ENCODE measurements around the gene THADA.
A peak's percentile ranks its signal among the peaks of the same experiment; 100 is the strongest.

The THADA gene

GRCh38 chr2:43568228-43568627, 27.6 kb downstream of the THADA start:
- no peak overlapping the region for H3K4me3 ChIP-seq (ENCODE audit: low read length)
- H3K27ac ChIP-seq (ENCODE audit: low read length) = no peak overlapping the region
- H3K4me1 ChIP-seq (ENCODE audit: low read length) = peaks cover 23% of the 10 kb centered on the region
- no peak overlapping the region for H3K9ac ChIP-seq (ENCODE audit: low read length)
- H3K36me3 ChIP-seq (replicated peaks; ENCODE audit: low read depth, low read length) = peaks cover 44% of the 10 kb centered on the region
- no peak for TF ChIP-seq EZH2phosphoT487 (IDR thresholded peaks at IDR 0.05; ENCODE audit: low read depth)
- no peak for TF ChIP-seq CTCF (IDR thresholded peaks at IDR 0.05; ENCODE audit: low read depth, low read length)
- no peaks in the 10 kb centered on the region for H3K79me2 ChIP-seq (ENCODE audit: low read length)
- H3K27me3 ChIP-seq (ENCODE audit: low read depth, low read length) = no peaks in the 10 kb centered on the region
- no peaks in the 10 kb centered on the region for H3K9me3 ChIP-seq (ENCODE audit: insufficient read depth, low read length)
- no peaks in the 10 kb centered on the region for H4K20me1 ChIP-seq (ENCODE audit: insufficient read depth, low read length)
- no peak overlapping the region for H3K4me2 ChIP-seq (ENCODE audit: low read length)
- no peak overlapping the region for H2AFZ ChIP-seq (ENCODE audit: low read depth, low read length)

- Histone ChIP-seq H3K27ac (ENCODE audit: low read length) (peak overlapping the region; percentile 72), H3K4me1 (ENCODE audit: low read length) (peaks cover 23% of the 10 kb centered on the region), H3K27me3 (ENCODE audit: low read depth, low read length) (no peaks in the 10 kb centered on the region), H3K79me2 (ENCODE audit: low read length) (no peaks in the 10 kb centered on the region), H3K36me3 (replicated peaks; ENCODE audit: low read depth, low read length) (peaks cover 33% of the 10 kb centered on the region), H3K4me3 (ENCODE audit: low read length) (no peak overlapping the region), H3K9me3 (ENCODE audit: insufficient read depth, low read length) (no peaks in the 10 kb centered on the region), H3K4me2 (ENCODE audit: low read length) (peak overlapping the region; percentile 34; the same call in 1 of the 2 replicates), H4K20me1 (ENCODE audit: insufficient read depth, low read length) (no peaks in the 10 kb centered on the region), H2AFZ (ENCODE audit: low read depth, low read length) (no peak overlapping the region), H3K9ac (ENCODE audit: low read length) (no peak overlapping the region)
- TF ChIP-seq CTCF (IDR thresholded peaks at IDR 0.05; ENCODE audit: low read depth, low read length) (no peak), EZH2phosphoT487 (IDR thresholded peaks at IDR 0.05; ENCODE audit: low read depth) (no peak)
These were observed 29.4 kb downstream of the THADA start for GRCh38 chr2:43566461-43566729.

- Histone ChIP-seq H3K9me3 (ENCODE audit: insufficient read depth, low read length) (no peaks in the 10 kb centered on the region), H3K36me3 (replicated peaks; ENCODE audit: low read depth, low read length) (peaks cover 40% of the 10 kb centered on the region), H3K4me3 (ENCODE audit: low read length) (no peak overlapping the region), H3K9ac (ENCODE audit: low read length) (no peak overlapping the region), H3K27ac (ENCODE audit: low read length) (no peak overlapping the region), H3K27me3 (ENCODE audit: low read depth, low read length) (no peaks in the 10 kb centered on the region), H3K79me2 (ENCODE audit: low read length) (no peaks in the 10 kb centered on the region), H4K20me1 (ENCODE audit: insufficient read depth, low read length) (no peaks in the 10 kb centered on the region), H2AFZ (ENCODE audit: low read depth, low read length) (no peak overlapping the region), H3K4me1 (ENCODE audit: low read length) (peaks cover 43% of the 10 kb centered on the region), H3K4me2 (ENCODE audit: low read length) (no peak overlapping the region)
- TF ChIP-seq EZH2phosphoT487 (IDR thresholded peaks at IDR 0.05; ENCODE audit: low read depth) (no peak), CTCF (IDR thresholded peaks at IDR 0.05; ENCODE audit: low read depth, low read length) (no peak)
These were observed 32.2 kb downstream of the THADA start for GRCh38 chr2:43563679-43564078.

- no peaks in the 10 kb centered on the region for H3K9me3 ChIP-seq (ENCODE audit: insufficient read depth, low read length)
- no peaks in the 10 kb centered on the region for H3K27me3 ChIP-seq (ENCODE audit: low read depth, low read length)
- H3K27ac ChIP-seq (ENCODE audit: low read length) = peak overlapping the region; percentile 60
- H3K36me3 ChIP-seq (replicated peaks; ENCODE audit: low read depth, low read length) = peaks cover 51% of the 10 kb centered on the region
- H3K4me1 ChIP-seq (ENCODE audit: low read length) = peaks cover 20% of the 10 kb centered on the region
- H4K20me1 ChIP-seq (ENCODE audit: insufficient read depth, low read length) = no peaks in the 10 kb centered on the region
- H3K4me3 ChIP-seq (ENCODE audit: low read length) = peak overlapping the region; percentile 32
- no peak overlapping the region for H2AFZ ChIP-seq (ENCODE audit: low read depth, low read length)
- TF ChIP-seq EZH2phosphoT487 (IDR thresholded peaks at IDR 0.05; ENCODE audit: low read depth) (no peak), CTCF (IDR thresholded peaks at IDR 0.05; ENCODE audit: low read depth, low read length) (no peak)
- peak overlapping the region; percentile 15; the same call in 1 of the 2 replicates for H3K9ac ChIP-seq (ENCODE audit: low read length)
- peak overlapping the region; percentile 52 for H3K4me2 ChIP-seq (ENCODE audit: low read length)
- no peaks in the 10 kb centered on the region for H3K79me2 ChIP-seq (ENCODE audit: low read length)
These were observed 35.6 kb downstream of the THADA start for GRCh38 chr2:43560231-43560547.
